Activated CD4-positive, alpha-beta T cell treated with anti-CD3 and anti-CD28 coated beads for 24 hours (primary cell): ENCODE results near the gene STOML1.

Experiments
- DNase-seq, 2 donors: peaks; one replicate each; pipeline ENCODE4 v3.0.0-alpha.2; 2020; ENCODE audit warnings: low read depth in 2 of 2

STOML1 gene

DNA sequence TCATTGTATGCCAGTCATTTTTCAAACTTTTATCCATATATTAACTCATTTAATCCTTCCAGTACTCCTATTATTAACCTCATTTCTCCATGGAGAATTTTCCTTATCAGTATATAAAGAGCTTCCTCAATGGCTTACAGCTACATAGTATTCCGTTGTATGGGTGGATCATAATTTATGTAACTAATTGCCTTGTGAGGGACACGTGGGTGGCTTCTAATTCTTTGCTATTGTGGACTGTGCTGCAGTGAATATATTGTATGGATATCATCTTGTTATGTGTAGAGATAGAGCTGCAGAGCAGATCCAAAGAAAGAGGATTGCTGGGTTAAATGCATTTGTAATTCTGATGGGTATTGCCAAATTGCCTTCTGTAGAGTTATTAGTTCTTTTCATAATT lies 27.6 kb upstream of the STOML1 start:
- DNase-seq: no peak

DNA sequence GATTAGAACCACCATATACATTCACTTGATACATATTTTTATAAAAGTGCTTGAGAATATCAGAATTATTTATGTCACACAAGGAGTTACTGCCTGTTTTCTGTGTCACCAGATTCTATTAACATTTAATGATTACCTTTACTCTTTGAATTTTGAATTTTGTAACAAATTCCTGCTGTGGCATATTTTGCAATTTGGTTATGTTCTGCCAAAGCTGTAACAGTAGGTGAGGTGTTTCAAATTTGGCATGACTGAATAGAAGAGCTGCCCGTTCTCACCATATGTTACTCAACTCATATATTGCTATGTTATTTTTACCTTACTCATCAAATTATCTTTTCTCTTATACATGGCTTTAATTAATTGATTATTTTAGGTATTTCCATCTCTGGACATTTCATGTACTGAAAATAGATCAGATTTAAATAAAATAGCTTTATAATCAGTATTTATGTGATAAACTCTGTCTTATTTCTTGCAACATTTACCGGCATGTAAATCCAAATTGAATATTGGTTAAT lies 21.3 kb upstream of the STOML1 start:
- DNase-seq: no peak

DNA sequence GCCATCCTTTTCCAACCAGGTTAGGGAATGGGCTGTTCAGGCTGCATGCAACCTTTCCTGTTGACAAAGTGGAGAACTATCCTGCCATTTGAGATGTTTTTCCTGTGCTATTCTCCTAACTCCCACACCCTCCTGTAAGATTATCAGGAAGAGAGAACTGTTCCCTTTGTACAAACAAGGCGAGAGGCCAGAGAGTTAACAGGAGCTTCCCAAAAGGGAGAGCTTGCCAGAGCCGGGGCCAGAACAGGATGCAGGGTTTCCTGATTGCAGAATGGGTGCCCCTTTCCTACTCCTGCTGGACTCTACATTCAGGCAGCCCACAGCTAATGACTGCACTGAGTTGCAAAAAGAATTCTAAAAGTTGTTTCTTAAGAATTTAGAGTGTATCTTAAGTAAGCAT lies 19.5 kb upstream of the STOML1 start:
- DNase-seq: no peak

GRCh38 chr15:74010929-74011540 lies 18.9 kb upstream of the STOML1 start:
- no peak for DNase-seq

- no peak for DNase-seq
Measured at GRCh38 chr15:74008901-74009300, 16.8 kb upstream of the STOML1 start.

GRCh38 chr15:74007820-74008371 lies 15.8 kb upstream of the STOML1 start:
- no peak for DNase-seq

DNA sequence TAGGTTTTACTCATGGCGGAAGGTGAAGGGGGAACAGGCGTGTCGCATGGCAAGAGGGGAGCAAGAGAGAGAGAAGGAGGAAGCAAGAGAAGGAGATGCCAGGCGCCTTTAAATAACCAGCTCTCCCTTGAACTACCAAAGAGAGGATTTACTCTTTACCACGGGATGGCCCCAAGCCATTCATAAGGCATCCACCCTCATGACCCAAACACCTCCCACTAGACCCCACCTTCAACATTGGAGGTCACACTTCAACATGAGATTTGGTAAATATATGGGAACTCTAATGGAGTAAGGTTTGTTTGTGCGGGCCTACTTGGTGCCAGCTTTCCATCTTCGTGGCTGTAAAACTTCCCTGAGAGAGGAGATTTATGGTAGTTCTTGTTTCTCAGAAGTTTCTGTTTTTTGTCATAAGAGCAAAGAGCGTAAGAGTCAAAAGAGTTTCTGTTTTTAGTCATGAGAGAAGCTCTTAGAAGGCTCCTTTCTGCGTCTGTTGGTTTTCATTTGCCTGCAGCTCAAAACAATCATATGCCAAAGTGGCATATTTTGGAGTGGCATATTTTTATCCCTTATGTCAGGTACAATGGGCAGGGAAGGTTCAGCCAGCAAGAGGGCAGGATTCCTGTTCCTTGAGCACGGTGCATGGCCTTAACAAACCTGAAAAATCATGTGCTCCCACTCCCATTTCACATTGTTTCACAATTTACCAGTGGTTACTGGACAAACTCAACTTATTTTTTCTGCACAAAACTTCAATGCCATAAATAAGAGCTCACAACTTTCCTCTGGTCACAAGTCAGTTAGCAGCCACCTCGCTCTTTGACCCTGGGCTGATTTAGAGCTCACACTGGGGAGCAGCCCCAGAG lies 14.9 kb upstream of the STOML1 start:
- DNase-seq: no peak

- no peak for DNase-seq
Measured at GRCh38 chr15:73997986-73998385, 5.9 kb upstream of the STOML1 start.

DNA sequence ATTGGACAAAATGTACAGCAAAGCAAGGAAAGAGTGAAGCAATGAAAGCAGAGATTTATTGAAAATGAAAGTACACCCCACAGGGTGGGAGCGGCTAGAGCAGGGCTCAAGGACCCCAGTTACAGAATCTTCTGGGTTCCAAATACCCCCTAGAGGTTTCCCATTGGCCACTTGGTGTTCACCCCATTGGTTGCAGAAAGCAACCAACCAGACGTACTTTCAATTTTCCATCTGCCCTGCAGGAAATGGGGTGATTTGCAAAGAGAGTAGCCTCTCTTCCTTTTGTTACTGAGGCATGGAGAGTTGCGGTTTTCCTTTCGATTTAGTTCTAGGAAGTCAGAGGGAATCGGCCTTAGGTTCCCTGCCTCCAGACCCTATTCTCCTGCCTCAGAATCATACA lies 4.8 kb upstream of the STOML1 start:
- no peak for DNase-seq

GRCh38 chr15:73996267-73996666 lies 4.2 kb upstream of the STOML1 start:
- DNase-seq: no peak

GRCh38 chr15:73994912-73995622 lies 3.0 kb upstream of the STOML1 start:
- DNase-seq: no peak

DNA sequence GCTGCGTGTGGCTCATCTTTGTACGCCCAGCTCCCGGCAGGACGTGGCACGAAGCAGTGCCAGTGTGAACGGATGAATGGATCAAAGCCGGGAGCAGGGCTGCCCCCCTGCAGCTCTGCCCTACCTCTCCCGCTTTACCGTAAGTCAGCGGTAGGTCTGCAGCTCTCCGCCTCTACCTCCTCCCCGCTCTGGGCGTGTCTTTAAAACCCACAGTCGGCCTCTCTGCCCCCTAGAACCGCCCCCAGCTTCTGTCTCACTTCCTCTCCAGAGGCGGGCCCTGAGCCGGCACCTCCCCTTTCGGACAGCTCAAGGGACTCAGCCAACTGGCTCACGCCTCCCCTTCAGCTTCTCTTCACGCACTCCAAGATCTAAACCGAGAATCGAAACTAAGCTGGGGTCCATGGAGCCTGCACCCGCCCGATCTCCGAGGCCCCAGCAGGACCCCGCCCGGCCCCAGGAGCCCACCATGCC lies 2.4 kb upstream of the STOML1 start, which contains the start of gene PML:
TSS of gene PML (plus strand) at position 304 of the 471 bp plus-strand sequence. CDS start at position 401, 97 bp downstream.
- peak; percentile 92 for DNase-seq

DNA sequence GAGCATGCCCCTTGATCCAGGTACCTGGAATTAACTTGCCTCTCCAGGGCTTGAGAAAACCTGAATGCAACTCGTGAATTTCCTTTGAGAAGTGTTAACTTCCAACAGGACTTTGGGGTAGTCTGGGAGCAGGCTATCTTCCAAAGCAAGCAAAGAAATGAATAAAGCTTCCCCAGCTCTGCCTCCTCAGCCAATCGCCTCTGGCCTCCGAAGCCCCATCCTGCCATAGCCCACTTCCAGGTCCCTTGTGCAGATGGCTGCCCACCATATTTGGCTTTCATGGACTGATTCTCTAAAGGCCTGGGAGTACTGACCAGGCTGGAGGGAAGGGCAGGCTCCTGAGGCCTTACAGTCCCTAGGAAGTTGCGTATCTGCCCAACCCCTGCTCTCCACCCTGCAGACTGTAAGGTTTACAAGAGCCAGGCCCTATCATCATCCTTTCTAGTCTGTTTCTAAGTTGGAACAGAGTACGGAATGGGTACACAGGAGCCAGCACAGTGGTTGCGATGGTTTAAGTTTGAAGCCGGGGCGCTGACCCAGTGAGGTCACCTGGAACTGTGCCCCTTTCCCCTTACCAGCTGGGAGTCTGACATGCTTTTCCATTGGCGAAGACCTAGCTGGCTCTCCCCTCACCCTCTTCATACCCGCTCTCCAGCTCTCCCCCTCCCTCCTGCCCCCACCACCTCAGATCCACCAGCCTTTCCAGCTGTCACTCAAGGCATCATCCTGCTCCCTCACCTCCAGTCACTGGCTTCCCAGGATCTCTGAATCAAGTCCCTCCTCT lies 1.3 kb upstream of the STOML1 start:
- no peak for DNase-seq

DNA sequence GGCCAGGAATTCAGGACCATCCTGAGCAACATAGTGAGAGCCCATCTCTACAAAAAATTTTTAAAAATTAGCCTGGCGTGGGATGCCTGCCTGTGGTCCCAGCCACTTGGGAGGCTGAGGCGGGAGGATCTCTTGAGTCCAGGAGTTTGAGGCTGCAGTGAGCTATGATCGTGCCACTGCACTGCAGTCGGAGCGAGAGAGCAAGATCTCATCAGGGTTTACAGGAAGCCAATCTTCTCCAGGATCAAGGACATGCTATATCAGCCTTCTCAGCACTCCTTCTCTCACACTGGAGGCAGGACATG lies 451 bp upstream of the STOML1 start:
- no peak for DNase-seq

GRCh38 chr15:73991260-73991659 lies 835 bp downstream of the STOML1 start:
- DNase-seq: no peak

DNA sequence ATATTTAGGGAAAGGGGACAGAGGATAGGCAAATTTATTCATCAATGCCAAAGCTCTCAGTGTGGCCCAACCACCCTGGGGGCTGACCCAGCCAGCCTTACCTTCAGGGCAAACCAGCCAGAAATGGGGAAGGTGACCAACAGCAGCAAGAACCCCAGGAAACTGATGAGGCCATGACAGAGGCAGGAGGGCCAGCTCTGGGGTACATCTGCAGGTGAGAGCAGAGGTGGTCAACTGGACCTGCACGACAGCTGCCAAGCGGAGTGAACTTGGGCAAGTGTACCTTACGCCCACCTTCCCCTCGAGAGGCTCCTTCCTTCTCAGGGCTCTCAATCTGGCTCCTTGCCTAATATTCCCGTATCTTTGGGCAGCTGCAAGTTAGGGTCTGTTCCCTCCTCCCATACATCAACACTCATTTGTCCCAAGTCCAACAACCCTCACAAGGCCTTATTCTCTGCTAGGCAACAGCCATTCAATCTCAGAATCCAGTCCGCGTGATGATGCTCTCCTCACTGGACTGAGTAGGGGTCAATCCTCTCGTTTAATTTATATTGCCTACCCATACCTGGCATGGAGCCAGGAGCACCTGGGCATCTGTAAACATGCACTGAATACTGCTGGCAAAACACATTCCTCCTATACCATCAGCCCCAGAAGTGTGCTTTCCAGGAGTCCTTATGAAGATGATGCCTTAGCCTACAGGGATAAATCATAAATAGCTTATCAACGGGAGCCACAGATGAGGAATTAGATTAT lies 1.7 kb downstream of the STOML1 start:
- DNase-seq: no peak

DNA sequence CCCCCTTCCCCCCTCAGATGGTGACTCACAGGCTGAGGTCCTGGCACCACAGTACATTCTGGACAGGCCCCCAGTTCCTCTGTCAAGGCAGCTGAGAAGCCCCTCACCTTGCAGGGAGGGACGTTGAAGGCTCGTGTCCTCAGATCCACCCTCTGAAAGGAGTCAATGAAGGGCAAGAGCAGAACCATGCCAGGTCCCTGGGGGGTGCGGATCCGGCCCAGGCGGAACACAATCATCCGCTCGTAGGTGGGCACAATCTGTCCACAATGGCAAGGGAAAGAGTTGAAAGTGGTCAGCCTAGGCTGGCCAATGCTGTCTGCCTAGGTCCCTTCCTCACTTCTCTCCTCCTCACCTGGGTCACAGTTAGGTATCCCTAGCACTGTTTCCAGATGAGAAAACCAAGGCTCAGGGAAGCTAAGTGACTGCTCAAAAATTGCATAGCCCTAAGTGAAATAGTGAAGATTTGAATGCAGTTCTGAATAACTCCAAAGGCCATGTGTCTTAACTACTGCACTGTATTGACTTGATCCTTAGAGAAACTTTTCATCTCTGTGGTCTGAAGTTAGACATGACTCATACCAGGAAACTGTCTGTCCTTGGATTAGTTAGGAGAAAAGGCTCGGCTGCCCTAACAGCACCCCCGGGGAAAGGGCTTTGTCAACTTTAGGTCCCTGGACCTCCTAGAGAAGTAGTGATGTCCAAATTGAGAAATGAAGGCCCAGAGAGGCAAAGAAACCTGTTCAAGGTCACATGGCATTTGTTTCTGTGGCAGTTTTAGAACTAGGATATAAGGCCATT lies 2.9 kb downstream of the STOML1 start:
- DNase-seq: no peak

GRCh38 chr15:73988445-73988969 lies 3.6 kb downstream of the STOML1 start:
- no peak for DNase-seq

GRCh38 chr15:73987681-73988444 lies 4.2 kb downstream of the STOML1 start:
- DNase-seq: no peak
